ENCODE measurements around the gene DHODH.

GRCh38 chr16:71963125-71963875 lies 45.2 kb upstream of the DHODH start:
- TF ChIP-seq, protein P1, sequence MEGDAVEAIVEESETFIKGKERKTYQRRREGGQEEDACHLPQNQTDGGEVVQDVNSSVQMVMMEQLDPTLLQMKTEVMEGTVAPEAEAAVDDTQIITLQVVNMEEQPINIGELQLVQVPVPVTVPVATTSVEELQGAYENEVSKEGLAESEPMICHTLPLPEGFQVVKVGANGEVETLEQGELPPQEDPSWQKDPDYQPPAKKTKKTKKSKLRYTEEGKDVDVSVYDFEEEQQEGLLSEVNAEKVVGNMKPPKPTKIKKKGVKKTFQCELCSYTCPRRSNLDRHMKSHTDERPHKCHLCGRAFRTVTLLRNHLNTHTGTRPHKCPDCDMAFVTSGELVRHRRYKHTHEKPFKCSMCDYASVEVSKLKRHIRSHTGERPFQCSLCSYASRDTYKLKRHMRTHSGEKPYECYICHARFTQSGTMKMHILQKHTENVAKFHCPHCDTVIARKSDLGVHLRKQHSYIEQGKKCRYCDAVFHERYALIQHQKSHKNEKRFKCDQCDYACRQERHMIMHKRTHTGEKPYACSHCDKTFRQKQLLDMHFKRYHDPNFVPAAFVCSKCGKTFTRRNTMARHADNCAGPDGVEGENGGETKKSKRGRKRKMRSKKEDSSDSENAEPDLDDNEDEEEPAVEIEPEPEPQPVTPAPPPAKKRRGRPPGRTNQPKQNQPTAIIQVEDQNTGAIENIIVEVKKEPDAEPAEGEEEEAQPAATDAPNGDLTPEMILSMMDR (IDR thresholded peaks at IDR 0.05) = no peak
- TF ChIP-seq ZFX (IDR thresholded peaks at IDR 0.05; ENCODE audit: borderline replicate concordance) = no peak
